Choroid plexus epithelial cell (primary cell): ENCODE data around the gene LSM3.

Experiments used
- DNase-seq: peaks from one replicate; pipeline ENCODE4 v3.0.0-alpha.2; 2010; ENCODE audit warnings: low read depth
- H3K4me3 ChIP-seq: 2 replicates; pipeline ENCODE4 v1.5.1; 2011; ENCODE audit warnings: low read depth, mild to moderate bottlenecking, control low read depth, low read length, moderate library complexity
- TF ChIP-seq, protein P1 (sequence below): conservative IDR thresholded peaks from 2 replicates; pipeline ENCODE4 v1.5.1; 2011; ENCODE audit warnings: low read depth, mild to moderate bottlenecking, control low read depth, inconsistent platforms, low read length, moderate library complexity

Gene LSM3

DNA sequence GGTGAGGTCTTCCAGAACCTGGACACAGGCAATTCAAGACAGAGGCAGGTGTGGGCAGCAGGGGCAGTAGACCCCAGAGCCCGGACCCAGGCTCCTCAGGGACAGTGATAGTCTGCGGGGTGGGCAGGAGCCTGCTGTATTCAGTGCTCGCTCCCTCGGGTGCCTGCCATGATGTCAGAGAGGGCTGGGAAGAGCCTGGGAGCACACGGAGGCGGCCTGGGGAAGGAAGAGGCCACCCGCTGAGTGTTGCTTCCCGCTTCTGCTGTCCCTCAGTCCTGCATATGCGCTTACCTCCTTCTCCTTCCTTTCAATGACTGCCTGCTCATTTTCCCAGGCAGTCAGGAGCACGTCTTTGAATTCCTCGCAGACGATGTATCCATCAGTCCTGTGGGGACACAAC lies 31.0 kb upstream of the LSM3 start:
- TF ChIP-seq, protein P1, sequence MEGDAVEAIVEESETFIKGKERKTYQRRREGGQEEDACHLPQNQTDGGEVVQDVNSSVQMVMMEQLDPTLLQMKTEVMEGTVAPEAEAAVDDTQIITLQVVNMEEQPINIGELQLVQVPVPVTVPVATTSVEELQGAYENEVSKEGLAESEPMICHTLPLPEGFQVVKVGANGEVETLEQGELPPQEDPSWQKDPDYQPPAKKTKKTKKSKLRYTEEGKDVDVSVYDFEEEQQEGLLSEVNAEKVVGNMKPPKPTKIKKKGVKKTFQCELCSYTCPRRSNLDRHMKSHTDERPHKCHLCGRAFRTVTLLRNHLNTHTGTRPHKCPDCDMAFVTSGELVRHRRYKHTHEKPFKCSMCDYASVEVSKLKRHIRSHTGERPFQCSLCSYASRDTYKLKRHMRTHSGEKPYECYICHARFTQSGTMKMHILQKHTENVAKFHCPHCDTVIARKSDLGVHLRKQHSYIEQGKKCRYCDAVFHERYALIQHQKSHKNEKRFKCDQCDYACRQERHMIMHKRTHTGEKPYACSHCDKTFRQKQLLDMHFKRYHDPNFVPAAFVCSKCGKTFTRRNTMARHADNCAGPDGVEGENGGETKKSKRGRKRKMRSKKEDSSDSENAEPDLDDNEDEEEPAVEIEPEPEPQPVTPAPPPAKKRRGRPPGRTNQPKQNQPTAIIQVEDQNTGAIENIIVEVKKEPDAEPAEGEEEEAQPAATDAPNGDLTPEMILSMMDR: no peak
- H3K4me3 ChIP-seq: no peak overlapping the region
- no peak for DNase-seq

DNA sequence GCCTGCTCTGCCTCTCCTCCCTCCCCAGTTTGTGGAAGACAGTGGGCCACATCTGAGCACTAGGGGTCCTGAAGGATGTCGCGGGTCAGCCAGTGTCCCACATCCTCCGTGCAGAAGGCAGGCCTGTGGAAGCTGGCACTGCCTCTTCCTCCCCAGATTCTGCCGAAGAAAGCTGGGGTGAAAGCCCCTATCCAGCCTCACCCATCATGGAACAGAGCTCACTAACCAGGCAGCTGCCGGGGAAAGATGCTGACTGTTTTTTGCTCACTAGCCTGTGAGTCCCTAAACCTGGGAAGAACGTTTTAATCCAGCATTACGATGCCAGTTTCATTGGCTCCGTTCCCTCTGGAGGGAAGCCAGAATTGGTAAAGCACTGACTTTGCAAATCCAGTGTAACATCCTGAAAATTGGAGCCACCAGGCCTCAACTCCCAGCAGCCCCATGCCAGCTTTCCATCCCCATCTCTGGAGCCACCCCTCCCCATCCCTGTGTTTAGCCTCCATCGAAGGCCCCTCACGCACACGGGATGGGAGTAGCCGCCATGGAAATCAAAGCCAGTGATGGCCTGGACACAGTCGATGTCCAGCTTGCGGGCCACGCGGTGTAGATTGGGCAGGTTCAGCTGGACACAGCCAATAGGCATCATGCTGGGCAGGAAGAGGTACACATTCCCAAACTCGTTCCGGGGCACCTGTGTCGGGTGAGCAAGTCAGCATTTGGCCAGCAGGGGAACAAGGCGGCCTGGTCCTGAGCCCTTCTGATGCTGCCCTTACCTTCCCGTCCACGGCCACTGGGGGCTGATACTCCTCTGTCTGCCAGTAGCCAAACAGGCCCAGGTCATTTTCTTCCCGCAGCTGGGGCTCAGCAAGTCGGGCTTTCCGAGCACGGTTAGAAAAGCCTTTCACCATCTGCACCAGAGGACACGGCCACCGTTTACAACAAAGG lies 30.3 kb upstream of the LSM3 start:
- TF ChIP-seq, protein P1: peak; percentile 20
- no peak for DNase-seq
- no peak overlapping the region for H3K4me3 ChIP-seq

DNA sequence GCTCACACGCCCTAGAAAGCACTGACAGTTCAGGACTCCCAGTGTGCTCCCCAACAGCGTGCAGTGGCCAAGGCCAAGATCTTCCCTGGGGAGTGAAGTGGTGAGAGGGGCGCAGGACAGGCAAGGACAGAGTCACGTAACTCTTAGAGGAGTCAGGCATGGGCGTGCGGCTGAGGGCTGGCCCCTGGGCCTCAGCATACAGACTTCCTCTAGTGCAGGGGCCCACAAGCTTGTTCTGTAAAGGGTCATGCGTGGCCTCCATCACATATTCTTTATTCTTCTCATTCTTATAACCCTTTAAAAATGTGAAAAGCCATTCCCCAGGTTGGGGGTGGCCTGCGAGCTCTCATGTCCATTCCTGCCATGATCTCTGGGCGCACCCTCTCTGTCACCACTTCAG lies 28.5 kb upstream of the LSM3 start:
- TF ChIP-seq, protein P1: no peak
- H3K4me3 ChIP-seq: no peak overlapping the region
- no peak for DNase-seq

DNA sequence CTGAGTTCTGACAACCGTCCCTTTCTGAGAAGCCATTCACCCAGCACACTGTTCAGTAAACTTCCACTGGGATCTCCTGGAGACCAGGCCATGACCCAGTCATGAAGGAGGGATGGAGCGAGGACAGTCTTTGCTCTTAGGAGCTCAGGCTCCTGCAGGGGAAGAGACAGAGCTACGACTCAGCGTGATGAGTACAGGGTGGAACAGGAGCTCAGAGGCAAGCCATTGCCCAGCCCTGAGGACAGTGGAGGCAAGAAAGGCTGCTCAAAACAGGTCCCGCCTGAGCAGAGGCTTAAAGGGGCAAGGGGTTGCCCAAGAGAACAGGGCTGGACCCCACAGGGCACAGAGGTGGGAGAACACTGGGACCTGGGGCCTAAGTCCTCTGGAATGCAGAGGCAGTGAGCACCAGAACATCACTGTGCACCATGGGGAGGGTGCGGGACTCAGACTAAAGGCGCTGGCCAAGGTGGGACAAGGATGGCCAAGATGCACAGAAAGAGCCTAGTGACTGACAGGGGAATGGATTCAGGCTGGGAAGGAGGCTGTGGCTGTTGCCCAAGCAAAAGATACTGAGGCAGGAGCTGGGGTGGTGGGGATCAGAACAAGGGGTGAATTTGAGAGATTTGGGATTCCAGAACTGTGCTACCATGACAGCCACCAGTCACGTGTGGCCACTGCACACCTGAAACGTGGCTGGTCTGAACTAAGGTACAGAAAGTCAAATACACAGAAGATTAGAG lies 28.0 kb upstream of the LSM3 start:
- no peak overlapping the region for H3K4me3 ChIP-seq
- no peak for DNase-seq
- TF ChIP-seq, protein P1: no peak

DNA sequence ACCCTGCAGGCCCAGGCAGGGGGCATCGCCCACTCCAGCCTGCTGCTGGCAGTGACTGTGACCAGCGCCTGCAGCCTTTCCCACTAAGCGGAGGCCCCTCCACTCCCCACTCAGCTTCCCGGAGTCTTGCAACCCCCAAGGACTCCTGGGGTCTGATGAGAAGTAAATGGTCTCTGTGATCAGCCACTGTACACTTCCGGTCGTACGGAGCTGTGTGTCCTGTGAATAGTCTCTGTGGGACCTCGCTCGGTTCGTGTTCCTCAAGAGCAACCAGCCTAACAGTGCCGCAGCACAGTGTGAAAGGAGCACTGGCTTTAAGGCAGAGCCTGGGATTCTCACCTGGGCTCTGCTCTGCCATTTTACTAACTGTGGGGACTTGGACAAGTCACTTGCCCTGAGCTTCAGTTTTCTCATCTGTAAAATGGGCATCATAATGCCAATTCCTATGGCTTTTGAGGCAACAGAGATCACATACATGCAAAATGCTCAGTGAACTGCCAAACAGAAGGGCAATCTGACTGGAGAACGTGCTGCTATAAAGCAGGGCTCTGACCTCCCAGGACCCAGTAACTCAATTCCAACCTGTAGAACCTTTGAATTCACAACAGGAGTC lies 27.0 kb upstream of the LSM3 start:
- TF ChIP-seq, protein P1: no peak
- DNase-seq: no peak
- H3K4me3 ChIP-seq: no peak overlapping the region

DNA sequence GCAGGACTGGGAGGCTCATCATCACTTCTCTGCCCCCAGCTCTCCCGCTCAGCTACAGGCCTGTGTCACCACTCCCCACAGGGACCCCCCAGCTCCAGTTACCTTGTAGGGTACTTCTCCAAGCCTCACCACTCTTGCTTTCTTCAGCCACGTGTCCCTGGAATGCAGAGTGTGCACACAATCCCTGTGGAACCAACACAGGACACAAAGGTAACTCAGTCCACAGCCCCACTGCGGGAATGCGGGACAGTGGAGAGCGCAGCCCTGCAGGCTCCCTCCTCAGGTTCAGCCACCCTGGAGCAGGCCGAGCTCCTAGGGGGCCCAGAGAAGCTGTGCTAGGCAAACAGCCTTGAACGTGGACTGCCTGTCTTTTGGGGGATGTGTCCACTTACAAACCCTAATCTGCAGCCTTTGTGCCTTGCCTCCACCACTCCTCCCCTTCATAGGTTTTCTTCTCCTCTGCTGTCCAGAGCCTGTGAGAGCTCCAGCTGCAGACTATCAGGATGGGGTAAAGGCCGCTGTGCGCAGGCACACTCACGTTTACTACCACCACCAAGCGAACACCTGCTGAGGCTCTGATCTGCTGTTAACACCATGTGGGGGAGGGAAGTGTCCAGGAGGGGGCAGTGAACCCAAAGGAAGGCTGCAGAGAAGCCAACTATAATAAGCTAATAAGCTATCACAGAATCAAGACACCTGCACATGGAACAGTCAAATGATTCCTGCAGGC lies 26.2 kb upstream of the LSM3 start:
- DNase-seq: peak; percentile 26
- TF ChIP-seq, protein P1: peak; percentile 51
- no peak overlapping the region for H3K4me3 ChIP-seq
